ENCODE data around the gene RPS19.
A peak's percentile ranks its signal among the peaks of the same experiment; 100 is the strongest.

RPS19 gene

GRCh38 chr19:41859618-41860418 is at the start of gene RPS19:
Gene RPS19, plus strand, starts transcription at chr19:41860255. Its CDS starts 520 bp downstream, at chr19:41860775.
- DNase-seq (ENCODE audit: extremely low read depth in 1 of 2, low read depth in 1 of 2): peak; percentile 94

GRCh38 chr19:41810301-41810700 is 49.8 kb upstream of the RPS19 start:
- DNase-seq (ENCODE audit: extremely low read depth in 1 of 2, low read depth in 1 of 2): no peak

GRCh38 chr19:41811036-41811435 is 49.0 kb upstream of the RPS19 start:
- no peak for DNase-seq (ENCODE audit: extremely low read depth in 1 of 2, low read depth in 1 of 2)

- no peak for DNase-seq (ENCODE audit: extremely low read depth in 1 of 2, low read depth in 1 of 2)
Observed at GRCh38 chr19:41811981-41812380, 48.1 kb upstream of the RPS19 start.

- no peak for DNase-seq (ENCODE audit: extremely low read depth in 1 of 2, low read depth in 1 of 2)
Observed at GRCh38 chr19:41813911-41814310, 46.1 kb upstream of the RPS19 start.

- no peak for DNase-seq (ENCODE audit: extremely low read depth in 1 of 2, low read depth in 1 of 2)
Observed at GRCh38 chr19:41815301-41815700, 44.8 kb upstream of the RPS19 start.

GRCh38 chr19:41816761-41817160 is 43.3 kb upstream of the RPS19 start:
- DNase-seq (ENCODE audit: extremely low read depth in 1 of 2, low read depth in 1 of 2): no peak

- DNase-seq (ENCODE audit: extremely low read depth in 1 of 2, low read depth in 1 of 2): peak; percentile 11 to 27
Observed at GRCh38 chr19:41821003-41821735, 38.9 kb upstream of the RPS19 start.

GRCh38 chr19:41837981-41838708 is 21.9 kb upstream of the RPS19 start:
- no peak for DNase-seq (ENCODE audit: extremely low read depth in 1 of 2, low read depth in 1 of 2)

- no peak for DNase-seq (ENCODE audit: extremely low read depth in 1 of 2, low read depth in 1 of 2)
Observed at GRCh38 chr19:41839211-41839610, 20.8 kb upstream of the RPS19 start.

- no peak for DNase-seq (ENCODE audit: extremely low read depth in 1 of 2, low read depth in 1 of 2)
Observed at GRCh38 chr19:41843371-41843770, 16.7 kb upstream of the RPS19 start.

- DNase-seq (ENCODE audit: extremely low read depth in 1 of 2, low read depth in 1 of 2): no peak
Observed at GRCh38 chr19:41844601-41845000, 15.5 kb upstream of the RPS19 start, which contains the start of gene LYPD4. Gene LYPD4, minus strand, starts transcription at chr19:41844683. Its CDS starts 5,398 bp downstream, at chr19:41839285.

GRCh38 chr19:41845001-41845050 is 15.2 kb upstream of the RPS19 start, which contains the start of gene DMRTC2:
Gene DMRTC2, plus strand, starts transcription at chr19:41845042. Its CDS starts 2,387 bp downstream, at chr19:41847429.
- no peak for DNase-seq (ENCODE audit: extremely low read depth in 1 of 2, low read depth in 1 of 2)

GRCh38 chr19:41845051-41845590 is 14.9 kb upstream of the RPS19 start:
- no peak for DNase-seq (ENCODE audit: extremely low read depth in 1 of 2, low read depth in 1 of 2)

GRCh38 chr19:41847351-41848105 is 12.5 kb upstream of the RPS19 start:
- DNase-seq (ENCODE audit: extremely low read depth in 1 of 2, low read depth in 1 of 2): no peak

- no peak for DNase-seq (ENCODE audit: extremely low read depth in 1 of 2, low read depth in 1 of 2)
Observed at GRCh38 chr19:41848666-41849065, 11.4 kb upstream of the RPS19 start.

- DNase-seq (ENCODE audit: extremely low read depth in 1 of 2, low read depth in 1 of 2): no peak
Observed at GRCh38 chr19:41849067-41849466, 11.0 kb upstream of the RPS19 start.

GRCh38 chr19:41850381-41850780 is 9.7 kb upstream of the RPS19 start:
- DNase-seq (ENCODE audit: extremely low read depth in 1 of 2, low read depth in 1 of 2): no peak

- no peak for DNase-seq (ENCODE audit: extremely low read depth in 1 of 2, low read depth in 1 of 2)
Observed at GRCh38 chr19:41851456-41851855, 8.6 kb upstream of the RPS19 start.

- no peak for DNase-seq (ENCODE audit: extremely low read depth in 1 of 2, low read depth in 1 of 2)
Observed at GRCh38 chr19:41853344-41853743, 6.7 kb upstream of the RPS19 start.

GRCh38 chr19:41853768-41854167 is 6.3 kb upstream of the RPS19 start:
- no peak for DNase-seq (ENCODE audit: extremely low read depth in 1 of 2, low read depth in 1 of 2)
